ENCODE measurements around the gene BCAT1.

GRCh38 chr12:24905431-24905830 lies 43.5 kb downstream of the BCAT1 start:
- TF ChIP-seq CTCF (conservative IDR thresholded peaks at IDR 0.05) (no peak), ZFX (IDR thresholded peaks at IDR 0.05) (no peak)
